SK-N-SH (cell line): ENCODE data around the gene RNF113B. TPM values are rescaled to one million over a fixed set of nuclear protein-coding genes. Genes with fewer than 3 reads are reported as not detected.

Experiments
- CTCF ChIA-PET: fragments of 300-600, 350-600 bp; formaldehyde crosslinking; extraction: SDS; loops from one replicate; lab custom pipeline; 2021; lab: Yijun Ruan, JAX
- POLR2A ChIA-PET: fragments of 350-600 bp; sonication (Branson Sonifier 250); formaldehyde crosslinking; extraction: SDS; loops from one replicate; lab custom pipeline; 2020; ENCODE audit warnings: antibody characterized with exemption, inconsistent platforms; lab: Yijun Ruan, JAX
- DNase-seq: peaks from one replicate; pipeline ENCODE4 v3.0.0; 2012
- H2AFZ ChIP-seq: fragments of 200-600 bp; sonication (generic); 2 replicates; pipeline ENCODE4 v1.8.1; 2016; ENCODE audit warnings: antibody characterized with exemption, mild to moderate bottlenecking, low read depth
- H3F3A ChIP-seq: fragments of 200-600 bp; sonication (generic); replicated peaks from 2 replicates; pipeline ENCODE3; 2016; ENCODE audit warnings: antibody characterized with exemption, mild to moderate bottlenecking; ENCODE audit not compliant: insufficient read depth
- H3K27ac ChIP-seq, 2 experiments: fragments of 200-500 bp in 1 of 2; fragments of 200-600 bp in 1 of 2; sonication (Bioruptor generic) in 1 of 2; sonication (generic), shearing (Covaris generic) in 1 of 2; 2 replicates each; pipeline versions ENCODE4 v1.5.1 to v1.6.1; 2014 to 2016; ENCODE audit warnings: low read depth in 2 of 2, inconsistent platforms in 1 of 2, low read length in 1 of 2, mild to moderate bottlenecking in 1 of 2, mixed read lengths in 1 of 2
- H3K27me3 ChIP-seq: fragments of 200-600 bp; sonication (generic), shearing (Covaris generic); 2 replicates; pipeline ENCODE4 v1.6.1; 2016; ENCODE audit warnings: mixed run types; ENCODE audit not compliant: insufficient read depth
- H3K36me3 ChIP-seq, 2 experiments: fragments of 200-500 bp in 1 of 2; fragments of 200-600 bp in 1 of 2; sonication (Bioruptor generic) in 1 of 2; sonication (generic) in 1 of 2; replicated peaks in 1 of 2; 2 replicates each; pipeline versions ENCODE3 to v1.5.1; 2014 to 2016; ENCODE audit warnings: low read length in 1 of 2, mild to moderate bottlenecking in 1 of 2; ENCODE audit not compliant: insufficient read depth in 2 of 2, control insufficient read depth in 1 of 2
- H3K4me1 ChIP-seq, 2 experiments: fragments of 200-500 bp in 1 of 2; fragments of 200-600 bp in 1 of 2; sonication (Bioruptor generic) in 1 of 2; sonication (generic), shearing (Covaris generic) in 1 of 2; 2 replicates each; pipeline versions ENCODE4 v1.5.1 to v1.6.1; 2014 to 2016; ENCODE audit warnings: low read depth in 1 of 2, low read length in 1 of 2, mixed run types in 1 of 2; ENCODE audit not compliant: insufficient read depth in 2 of 2, control insufficient read depth in 1 of 2
- H3K4me2 ChIP-seq: fragments of 200-600 bp; sonication (generic), shearing (Covaris generic); 2 replicates; pipeline ENCODE4 v1.6.1; 2017; ENCODE audit warnings: mixed run types
- H3K4me3 ChIP-seq, 2 experiments: fragments of 200-500 bp in 1 of 2; fragments of 200-600 bp in 1 of 2; sonication (Bioruptor generic) in 1 of 2; sonication (generic), shearing (Covaris generic) in 1 of 2; 2 replicates each; pipeline versions ENCODE4 v1.5.1 to v1.8.1; 2014 to 2016; ENCODE audit warnings: low read depth in 2 of 2, inconsistent platforms in 1 of 2, low read length in 1 of 2, mild to moderate bottlenecking in 1 of 2, mixed read lengths in 1 of 2, moderate library complexity in 1 of 2
- H3K79me2 ChIP-seq: fragments of 200-600 bp; sonication (generic); 2 replicates; pipeline ENCODE4 v1.8.1; 2017; ENCODE audit warnings: mild to moderate bottlenecking; ENCODE audit not compliant: insufficient read depth
- H3K9ac ChIP-seq: fragments of 200-600 bp; sonication (generic); 2 replicates; pipeline ENCODE4 v1.6.1; 2017; ENCODE audit warnings: mixed run types
- H3K9me2 ChIP-seq: fragments of 200-600 bp; sonication (generic); 2 replicates; pipeline ENCODE4 v1.6.1; 2017; ENCODE audit warnings: mixed run types
- H3K9me3 ChIP-seq: fragments of 200-600 bp; sonication (generic); 2 replicates; pipeline ENCODE4 v1.6.1; 2017; ENCODE audit warnings: mixed run types, mild to moderate bottlenecking, moderate library complexity
- H4K20me1 ChIP-seq: fragments of 200-600 bp; sonication (generic); 2 replicates; pipeline ENCODE4 v1.6.1; 2017; ENCODE audit warnings: mild to moderate bottlenecking, mixed run types; ENCODE audit not compliant: insufficient read depth
- FOXJ3 ChIP-seq: sonication (generic); formaldehyde crosslinking; IDR thresholded peaks from 2 replicates; pipeline ENCODE4 v1.5.1; 2020; ENCODE audit warnings: mild to moderate bottlenecking, missing genetic modification reagents
- MEF2A ChIP-seq: IDR thresholded peaks from 2 replicates; pipeline ENCODE4 v1.4.0; 2012; ENCODE audit warnings: low read depth, borderline replicate concordance
- MXI1 ChIP-seq: IDR thresholded peaks from 2 replicates; pipeline ENCODE4 v1.6.1; 2012; ENCODE audit warnings: mild to moderate bottlenecking, low read depth, low read length, improper control_type of control experiment
- NFIC ChIP-seq: IDR thresholded peaks from 2 replicates; pipeline ENCODE4 v1.4.0; 2012; ENCODE audit warnings: borderline replicate concordance
- NRF1 ChIP-seq: IDR thresholded peaks from 2 replicates; pipeline ENCODE4 v1.6.1; 2012; ENCODE audit warnings: low read depth, mild to moderate bottlenecking, low read length
- POLR2AphosphoS5 ChIP-seq: IDR thresholded peaks from 2 replicates; pipeline ENCODE4 v1.6.1; 2012; ENCODE audit warnings: low read depth, low read length
- RCOR1 ChIP-seq: fragments of 150-350 bp; IDR thresholded peaks from 2 replicates; pipeline ENCODE4 v1.6.1; 2017; ENCODE audit warnings: antibody characterized with exemption, low read length
- SIN3A ChIP-seq: IDR thresholded peaks from 2 replicates; pipeline ENCODE4 v1.6.1; 2012; ENCODE audit warnings: low read depth, mild to moderate bottlenecking, low read length, moderate library complexity, borderline replicate concordance
- TEAD4 ChIP-seq: IDR thresholded peaks from 2 replicates; pipeline ENCODE4 v1.4.0; 2012; ENCODE audit warnings: mild to moderate bottlenecking, borderline replicate concordance; ENCODE audit not compliant: insufficient read depth
- YY1 ChIP-seq: IDR thresholded peaks from 2 replicates; pipeline ENCODE4 v1.4.0; 2012; ENCODE audit warnings: low read depth, mild to moderate bottlenecking
- WGBS: methylation state at CpG from one replicate; pipeline ENCODE4 v1.1.6; 2017; ENCODE audit warnings: low lambda C conversion rate; 5-methylcytosine and 5-hydroxymethylcytosine counted together
- polyA plus RNA-seq, 3 experiments: library from polyadenylated mRNA; depleted of rRNA; stranded (reverse); fragments of >200 nt; gene quantifications; 2 replicates each; pipeline ENCODE4 v1.2.3, GENCODE V29; 2012
- TF ChIP-seq, protein P1 (sequence below): IDR thresholded peaks from 2 replicates; pipeline ENCODE4; 2012
- TF ChIP-seq, protein P2 (sequence below): fragments of 200-600 bp; sonication (generic); IDR thresholded peaks from 2 replicates; pipeline ENCODE4 v1.6.1; 2017; ENCODE audit warnings: antibody characterized with exemption, mild to moderate bottlenecking, moderate library complexity
- TF ChIP-seq, protein P3 (sequence below): IDR thresholded peaks from 2 replicates; pipeline ENCODE4 v1.6.1; 2012; ENCODE audit warnings: mild to moderate bottlenecking, low read depth, low read length, moderate library complexity

Gene RNF113B
- polyA plus RNA-seq, 1 of the 3 experiments (the other 2 are of a cell fraction), result not detected

DNA sequence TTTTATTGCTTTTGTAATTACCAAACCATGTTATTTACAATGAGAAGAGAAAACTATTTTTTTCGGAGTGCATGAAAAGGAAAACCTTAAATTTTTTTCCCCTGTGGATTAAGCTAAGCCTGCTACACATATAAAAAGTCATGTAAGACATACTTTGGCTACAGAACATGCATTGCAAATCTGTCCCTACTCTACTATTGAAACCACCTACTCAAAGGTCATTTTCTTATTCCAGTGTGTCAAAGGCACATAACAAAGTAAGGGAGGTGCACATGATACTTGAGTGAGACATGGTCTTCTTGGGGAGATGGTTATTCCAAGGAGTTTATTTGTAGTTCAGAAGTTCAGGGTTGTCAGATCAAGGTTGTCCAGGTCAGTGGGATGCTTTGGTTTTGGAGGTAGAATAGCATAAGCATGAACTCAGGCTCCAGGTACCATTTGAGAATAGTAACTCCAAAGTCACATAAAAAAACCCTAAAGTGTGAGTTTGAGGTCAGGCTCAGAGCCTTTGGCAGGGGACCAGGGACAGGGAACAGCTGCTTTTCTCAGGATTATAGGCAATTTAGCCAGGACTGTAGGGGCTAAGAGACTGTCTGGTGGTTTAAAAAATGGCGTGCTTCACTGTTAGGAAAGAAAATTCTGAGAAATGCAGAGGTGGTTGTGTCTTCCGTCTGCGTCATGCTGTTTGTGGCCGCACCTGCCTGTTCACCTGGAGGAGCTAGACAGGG lies 18.7 kb downstream of the RNF113B start:
- Histone ChIP-seq H3K9me2 (no peaks in the 10 kb centered on the region), H3K9ac (no peak overlapping the region), H3K27ac (no peak overlapping the region), H2AFZ (no peak overlapping the region), H3K27me3 (no peaks in the 10 kb centered on the region), H3K4me3 (no peak overlapping the region), H3K79me2 (peaks cover 93% of the 10 kb centered on the region), H4K20me1 (peaks cover 9% of the 10 kb centered on the region; the same call in 1 of the 2 replicates), H3F3A (no peaks in the 10 kb centered on the region), H3K4me2 (no peak overlapping the region), H3K9me3 (no peaks in the 10 kb centered on the region), H3K4me1 (peaks cover 0 to 3% of the 10 kb centered on the region in 2 experiments; a peak in 1 of 4 replicates), H3K36me3 (no peaks in the 10 kb centered on the region)
- ChIA-PET CTCF (interaction anchor here (0.6 to 1.5 kb wide), 3 partner anchors 10 to 30 kb away, joined by 3 read pairs; partner anchors contain the start of gene RNF113B), POLR2A (no interaction called here)
- no peak for DNase-seq
- TF ChIP-seq MEF2A (no peak), NRF1 (no peak), YY1 (no peak)
- TF ChIP-seq, protein P1, sequence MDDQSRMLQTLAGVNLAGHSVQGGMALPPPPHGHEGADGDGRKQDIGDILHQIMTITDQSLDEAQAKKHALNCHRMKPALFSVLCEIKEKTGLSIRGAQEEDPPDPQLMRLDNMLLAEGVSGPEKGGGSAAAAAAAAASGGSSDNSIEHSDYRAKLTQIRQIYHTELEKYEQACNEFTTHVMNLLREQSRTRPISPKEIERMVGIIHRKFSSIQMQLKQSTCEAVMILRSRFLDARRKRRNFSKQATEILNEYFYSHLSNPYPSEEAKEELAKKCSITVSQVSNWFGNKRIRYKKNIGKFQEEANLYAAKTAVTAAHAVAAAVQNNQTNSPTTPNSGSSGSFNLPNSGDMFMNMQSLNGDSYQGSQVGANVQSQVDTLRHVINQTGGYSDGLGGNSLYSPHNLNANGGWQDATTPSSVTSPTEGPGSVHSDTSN, result no peak
- 99% methylated on average over 5 of the region's 5 CpGs for WGBS

DNA sequence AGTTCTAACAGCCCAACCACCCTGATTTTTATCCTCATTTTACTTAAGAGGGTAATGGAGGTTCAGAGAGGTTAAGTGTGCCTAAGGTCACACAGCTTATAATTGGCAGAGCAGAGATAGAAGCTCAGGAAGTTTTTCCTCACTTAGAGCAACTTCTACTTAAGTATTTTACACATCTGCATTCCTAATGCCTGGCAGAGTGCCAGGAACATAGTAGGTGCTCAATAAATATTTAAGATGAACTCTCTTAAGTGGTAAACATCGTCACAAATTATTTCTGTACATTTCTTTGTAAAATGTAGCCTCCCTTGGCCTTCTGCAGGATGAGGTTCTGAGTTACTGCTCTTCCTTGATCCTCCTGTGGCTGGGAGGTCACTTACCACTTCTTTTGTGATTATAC lies 19.5 kb downstream of the RNF113B start:
- Histone ChIP-seq H3K4me1 (peaks cover 0 to 3% of the 10 kb centered on the region in 2 experiments; a peak in 1 of 4 replicates), H3K36me3 (no peaks in the 10 kb centered on the region), H3K4me3 (no peak overlapping the region), H3K4me2 (no peak overlapping the region), H3K27ac (no peak overlapping the region), H4K20me1 (peaks cover 9% of the 10 kb centered on the region), H2AFZ (no peak overlapping the region), H3K9me3 (no peaks in the 10 kb centered on the region), H3K9me2 (no peaks in the 10 kb centered on the region), H3K79me2 (peaks cover 90% of the 10 kb centered on the region), H3F3A (no peaks in the 10 kb centered on the region), H3K27me3 (no peaks in the 10 kb centered on the region), H3K9ac (no peak overlapping the region)
- DNase-seq, result no peak
- CTCF ChIA-PET, result no interaction called here
- WGBS, result 100% methylated on average over 1 of the region's 1 CpG
- POLR2A ChIA-PET, result no interaction called here
- TF ChIP-seq MXI1, result no peak
- TF ChIP-seq RCOR1, result no peak
- peak; percentile 19; the same call in 1 of the 2 replicates for TF ChIP-seq NFIC
- TF ChIP-seq FOXJ3 (CRISPR knock-in tag), result no peak

DNA sequence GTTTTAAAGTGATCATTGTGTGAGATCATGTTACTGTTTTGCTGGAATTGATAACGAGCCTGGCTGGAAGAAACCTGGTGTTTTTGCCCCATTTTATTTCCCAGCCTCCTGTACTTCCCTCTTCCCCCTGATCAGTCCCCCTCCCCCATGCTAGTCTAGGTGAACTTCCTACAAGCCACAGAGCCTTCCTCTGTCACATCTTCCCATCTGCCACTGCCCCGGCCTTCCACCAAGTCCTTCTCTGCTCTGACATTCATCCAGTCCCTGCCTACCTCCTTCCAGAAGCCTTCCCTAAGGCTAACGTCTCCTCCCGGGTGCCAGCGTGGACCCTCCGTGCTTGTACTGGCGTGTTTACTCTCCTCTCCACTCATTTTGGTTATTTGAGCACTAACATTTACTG lies 19.9 kb downstream of the RNF113B start:
- no peaks in the 10 kb centered on the region for H3F3A ChIP-seq
- H3K79me2 ChIP-seq, result peaks cover 90% of the 10 kb centered on the region
- DNase-seq, result no peak
- no peaks in the 10 kb centered on the region for H3K36me3 ChIP-seq
- H4K20me1 ChIP-seq, result peaks cover 6% of the 10 kb centered on the region
- peaks cover 0 to 3% of the 10 kb centered on the region in 2 experiments; a peak in 1 of 4 replicates for H3K4me1 ChIP-seq
- POLR2A ChIA-PET, result no interaction called here
- H2AFZ ChIP-seq, result no peak overlapping the region
- CTCF ChIA-PET, result no interaction called here
- no peak overlapping the region for H3K9ac ChIP-seq
- no peaks in the 10 kb centered on the region for H3K9me3 ChIP-seq
- H3K27ac ChIP-seq, result no peak overlapping the region
- H3K27me3 ChIP-seq, result no peaks in the 10 kb centered on the region
- TF ChIP-seq, protein P2, sequence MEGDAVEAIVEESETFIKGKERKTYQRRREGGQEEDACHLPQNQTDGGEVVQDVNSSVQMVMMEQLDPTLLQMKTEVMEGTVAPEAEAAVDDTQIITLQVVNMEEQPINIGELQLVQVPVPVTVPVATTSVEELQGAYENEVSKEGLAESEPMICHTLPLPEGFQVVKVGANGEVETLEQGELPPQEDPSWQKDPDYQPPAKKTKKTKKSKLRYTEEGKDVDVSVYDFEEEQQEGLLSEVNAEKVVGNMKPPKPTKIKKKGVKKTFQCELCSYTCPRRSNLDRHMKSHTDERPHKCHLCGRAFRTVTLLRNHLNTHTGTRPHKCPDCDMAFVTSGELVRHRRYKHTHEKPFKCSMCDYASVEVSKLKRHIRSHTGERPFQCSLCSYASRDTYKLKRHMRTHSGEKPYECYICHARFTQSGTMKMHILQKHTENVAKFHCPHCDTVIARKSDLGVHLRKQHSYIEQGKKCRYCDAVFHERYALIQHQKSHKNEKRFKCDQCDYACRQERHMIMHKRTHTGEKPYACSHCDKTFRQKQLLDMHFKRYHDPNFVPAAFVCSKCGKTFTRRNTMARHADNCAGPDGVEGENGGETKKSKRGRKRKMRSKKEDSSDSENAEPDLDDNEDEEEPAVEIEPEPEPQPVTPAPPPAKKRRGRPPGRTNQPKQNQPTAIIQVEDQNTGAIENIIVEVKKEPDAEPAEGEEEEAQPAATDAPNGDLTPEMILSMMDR, result no peak
- TF ChIP-seq NRF1, result no peak
- no peak for TF ChIP-seq YY1
- no peak for TF ChIP-seq MEF2A
- TF ChIP-seq, protein P3, sequence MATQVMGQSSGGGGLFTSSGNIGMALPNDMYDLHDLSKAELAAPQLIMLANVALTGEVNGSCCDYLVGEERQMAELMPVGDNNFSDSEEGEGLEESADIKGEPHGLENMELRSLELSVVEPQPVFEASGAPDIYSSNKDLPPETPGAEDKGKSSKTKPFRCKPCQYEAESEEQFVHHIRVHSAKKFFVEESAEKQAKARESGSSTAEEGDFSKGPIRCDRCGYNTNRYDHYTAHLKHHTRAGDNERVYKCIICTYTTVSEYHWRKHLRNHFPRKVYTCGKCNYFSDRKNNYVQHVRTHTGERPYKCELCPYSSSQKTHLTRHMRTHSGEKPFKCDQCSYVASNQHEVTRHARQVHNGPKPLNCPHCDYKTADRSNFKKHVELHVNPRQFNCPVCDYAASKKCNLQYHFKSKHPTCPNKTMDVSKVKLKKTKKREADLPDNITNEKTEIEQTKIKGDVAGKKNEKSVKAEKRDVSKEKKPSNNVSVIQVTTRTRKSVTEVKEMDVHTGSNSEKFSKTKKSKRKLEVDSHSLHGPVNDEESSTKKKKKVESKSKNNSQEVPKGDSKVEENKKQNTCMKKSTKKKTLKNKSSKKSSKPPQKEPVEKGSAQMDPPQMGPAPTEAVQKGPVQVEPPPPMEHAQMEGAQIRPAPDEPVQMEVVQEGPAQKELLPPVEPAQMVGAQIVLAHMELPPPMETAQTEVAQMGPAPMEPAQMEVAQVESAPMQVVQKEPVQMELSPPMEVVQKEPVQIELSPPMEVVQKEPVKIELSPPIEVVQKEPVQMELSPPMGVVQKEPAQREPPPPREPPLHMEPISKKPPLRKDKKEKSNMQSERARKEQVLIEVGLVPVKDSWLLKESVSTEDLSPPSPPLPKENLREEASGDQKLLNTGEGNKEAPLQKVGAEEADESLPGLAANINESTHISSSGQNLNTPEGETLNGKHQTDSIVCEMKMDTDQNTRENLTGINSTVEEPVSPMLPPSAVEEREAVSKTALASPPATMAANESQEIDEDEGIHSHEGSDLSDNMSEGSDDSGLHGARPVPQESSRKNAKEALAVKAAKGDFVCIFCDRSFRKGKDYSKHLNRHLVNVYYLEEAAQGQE, result no peak
- TF ChIP-seq NFIC, result no peak
- no peak for TF ChIP-seq POLR2AphosphoS5
- TF ChIP-seq TEAD4, result no peak
- no peak for TF ChIP-seq SIN3A
- no peak overlapping the region for H3K4me3 ChIP-seq
- no peak overlapping the region for H3K4me2 ChIP-seq
- H3K9me2 ChIP-seq, result no peaks in the 10 kb centered on the region
- 98% methylated on average over 7 of the region's 7 CpGs for WGBS
